ENCODE results near the gene C10orf71.

C10orf71 gene

DNA sequence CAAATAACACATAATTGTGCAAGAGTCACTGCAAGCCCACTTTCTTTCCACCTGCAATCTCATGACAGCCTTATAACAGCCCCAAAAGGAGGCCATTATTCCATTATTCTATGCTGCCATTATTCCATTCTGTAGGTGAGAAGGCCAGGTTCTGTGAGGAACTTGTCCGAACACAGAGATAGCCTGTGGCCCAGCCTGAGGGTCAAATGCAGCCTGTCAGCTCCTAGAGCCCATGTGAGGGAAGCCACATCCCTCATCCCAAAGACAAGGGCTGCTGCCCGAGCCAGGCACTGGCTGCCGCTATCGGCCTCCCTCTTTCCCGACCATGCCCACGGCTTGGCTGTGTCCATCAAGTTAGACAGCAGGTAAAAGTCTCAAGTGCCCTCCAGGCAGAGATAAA lies 24.1 kb upstream of the C10orf71 start:
- no peak for DNase-seq (ENCODE audit: low read depth)

- DNase-seq (ENCODE audit: low read depth), result no peak
Observed at GRCh38 chr10:49275896-49276295, 23.1 kb upstream of the C10orf71 start.

GRCh38 chr10:49276596-49276995 lies 22.4 kb upstream of the C10orf71 start:
- no peak for DNase-seq (ENCODE audit: low read depth)

GRCh38 chr10:49277973-49278372 lies 21.0 kb upstream of the C10orf71 start:
- DNase-seq (ENCODE audit: low read depth), result no peak

DNA sequence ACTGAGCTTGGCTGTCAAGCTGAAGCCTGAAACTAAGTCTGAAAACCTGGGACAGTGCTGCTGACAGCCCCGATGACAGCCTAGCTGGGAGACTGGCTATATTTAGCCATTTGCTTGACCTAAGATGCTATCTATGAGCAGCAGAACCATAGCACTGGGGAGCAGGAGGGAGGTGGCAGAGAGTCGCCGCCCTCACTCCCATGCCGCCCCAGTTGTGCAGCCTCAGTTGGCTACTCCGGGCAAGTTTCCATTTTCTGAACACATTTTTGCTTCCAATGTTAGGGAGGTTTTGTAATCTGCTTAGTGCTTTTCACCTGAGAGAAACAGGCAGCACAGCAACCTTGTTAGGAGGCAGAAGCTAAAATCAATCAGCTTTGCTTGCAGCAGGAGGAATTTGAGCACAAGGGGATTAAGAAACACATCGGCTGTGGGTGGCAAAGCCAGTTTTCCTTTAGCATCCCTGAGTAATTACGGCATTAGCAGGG lies 20.4 kb upstream of the C10orf71 start:
- DNase-seq (ENCODE audit: low read depth), result no peak

DNA sequence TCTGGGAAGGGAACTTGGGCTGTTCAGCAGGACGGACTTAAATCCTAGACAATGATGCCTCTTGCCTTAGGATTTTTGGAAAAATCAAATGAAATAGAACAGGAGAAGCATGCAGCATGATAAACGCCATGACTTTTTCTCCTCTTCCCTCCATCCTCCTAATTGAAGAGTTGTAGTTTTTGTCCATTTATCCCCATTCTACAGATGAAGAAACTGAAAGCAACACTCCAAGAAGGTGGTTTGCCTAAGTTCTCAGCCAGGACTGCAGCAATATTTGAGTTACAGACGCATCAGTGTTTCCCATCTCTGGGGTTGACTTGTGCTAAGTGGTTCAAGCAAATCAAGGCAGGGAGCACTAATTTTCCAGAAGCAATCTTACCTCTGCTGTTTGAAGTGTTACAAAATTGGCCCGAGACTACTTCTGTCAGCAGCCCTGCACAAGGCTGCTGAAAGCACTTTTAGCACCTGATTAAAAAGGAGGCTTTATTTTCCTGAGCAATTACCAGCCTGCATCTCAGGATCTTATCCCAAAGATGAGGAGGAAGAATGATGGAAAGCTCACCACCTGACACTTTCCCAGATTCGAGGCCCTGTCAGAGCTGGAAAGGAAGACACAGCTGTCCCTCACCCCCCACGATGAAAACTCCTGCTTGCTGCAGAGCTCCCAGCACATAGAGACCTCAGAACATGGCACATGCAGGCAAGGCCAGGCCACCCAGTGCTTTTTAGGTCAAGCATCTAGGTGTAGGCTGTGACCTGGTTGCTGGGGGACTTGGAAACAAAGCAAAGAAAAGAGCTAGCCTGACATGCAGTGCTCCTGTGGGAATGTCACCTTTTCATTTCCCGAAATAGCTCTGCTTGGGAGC lies 19.7 kb upstream of the C10orf71 start:
- no peak for DNase-seq (ENCODE audit: low read depth)

GRCh38 chr10:49280001-49280408 lies 19.0 kb upstream of the C10orf71 start:
- no peak for DNase-seq (ENCODE audit: low read depth)

GRCh38 chr10:49281461-49281860 lies 17.5 kb upstream of the C10orf71 start:
- DNase-seq (ENCODE audit: low read depth), result no peak

- DNase-seq (ENCODE audit: low read depth), result no peak
Observed at GRCh38 chr10:49282306-49282705, 16.7 kb upstream of the C10orf71 start.

DNA sequence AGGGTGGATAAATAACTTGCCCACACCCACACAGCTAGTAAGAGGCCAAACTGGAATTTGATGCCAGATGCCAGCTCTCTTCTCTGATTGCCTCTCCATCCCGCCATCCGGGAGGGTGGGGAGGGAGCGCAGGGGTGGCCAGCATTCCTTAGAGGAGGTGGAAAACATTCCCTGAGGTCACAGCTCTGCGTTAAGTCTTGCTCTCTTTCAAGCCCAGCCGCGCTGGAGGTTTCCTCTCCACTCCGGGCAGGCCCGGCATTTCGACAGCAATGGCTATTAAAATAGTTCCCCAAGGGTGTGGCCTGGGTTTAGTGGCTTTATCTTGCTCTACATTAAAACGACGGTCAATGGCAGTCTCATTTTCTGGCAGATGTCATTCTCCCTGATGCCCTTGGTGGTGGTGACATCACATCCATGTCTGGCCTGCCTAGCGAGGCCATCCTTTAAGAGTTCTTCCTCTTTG lies 16.1 kb upstream of the C10orf71 start:
- no peak for DNase-seq (ENCODE audit: low read depth)

- DNase-seq (ENCODE audit: low read depth), result no peak
Observed at GRCh38 chr10:49283491-49283890, 15.5 kb upstream of the C10orf71 start.

DNA sequence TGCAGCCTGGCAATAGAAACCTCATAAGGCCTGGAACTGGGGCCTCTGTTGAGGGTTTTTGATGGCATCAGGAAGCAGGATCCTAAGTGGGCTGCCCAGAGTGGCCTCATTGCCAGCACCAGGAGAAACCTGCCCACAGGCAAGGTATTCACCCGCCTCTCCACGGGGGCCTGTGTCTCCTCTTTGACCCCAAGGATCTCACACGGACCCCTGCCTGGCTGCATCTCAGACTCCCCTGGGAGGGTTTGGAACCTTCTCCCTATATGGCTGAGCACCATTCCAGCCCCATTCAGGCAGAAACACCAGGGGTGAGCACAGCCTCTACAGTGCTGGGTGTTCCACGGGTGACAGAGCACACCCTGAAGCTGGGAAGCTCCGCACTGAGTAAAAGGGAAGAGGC lies 14.6 kb upstream of the C10orf71 start:
- no peak for DNase-seq (ENCODE audit: low read depth)

DNA sequence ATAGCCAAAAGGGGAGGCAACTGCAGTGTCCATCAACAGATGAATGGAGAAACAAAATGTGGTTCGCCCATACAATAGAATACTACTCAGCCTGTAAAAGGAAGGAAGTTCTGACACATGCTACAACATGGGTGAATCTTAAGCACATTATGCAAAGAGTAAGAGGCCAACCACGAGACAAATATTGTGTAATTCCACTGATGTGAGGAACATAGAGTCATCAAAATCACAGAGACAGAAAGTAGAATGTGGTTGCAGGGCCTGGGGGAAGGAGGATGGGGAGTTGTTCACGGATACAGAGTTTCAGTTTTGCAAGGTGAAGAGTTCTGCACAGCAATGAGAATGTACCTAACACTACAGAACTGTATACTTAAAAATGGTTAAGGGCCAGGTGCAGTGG lies 13.7 kb upstream of the C10orf71 start:
- no peak for DNase-seq (ENCODE audit: low read depth)

- no peak for DNase-seq (ENCODE audit: low read depth)
Observed at GRCh38 chr10:49286686-49287085, 12.3 kb upstream of the C10orf71 start.

DNA sequence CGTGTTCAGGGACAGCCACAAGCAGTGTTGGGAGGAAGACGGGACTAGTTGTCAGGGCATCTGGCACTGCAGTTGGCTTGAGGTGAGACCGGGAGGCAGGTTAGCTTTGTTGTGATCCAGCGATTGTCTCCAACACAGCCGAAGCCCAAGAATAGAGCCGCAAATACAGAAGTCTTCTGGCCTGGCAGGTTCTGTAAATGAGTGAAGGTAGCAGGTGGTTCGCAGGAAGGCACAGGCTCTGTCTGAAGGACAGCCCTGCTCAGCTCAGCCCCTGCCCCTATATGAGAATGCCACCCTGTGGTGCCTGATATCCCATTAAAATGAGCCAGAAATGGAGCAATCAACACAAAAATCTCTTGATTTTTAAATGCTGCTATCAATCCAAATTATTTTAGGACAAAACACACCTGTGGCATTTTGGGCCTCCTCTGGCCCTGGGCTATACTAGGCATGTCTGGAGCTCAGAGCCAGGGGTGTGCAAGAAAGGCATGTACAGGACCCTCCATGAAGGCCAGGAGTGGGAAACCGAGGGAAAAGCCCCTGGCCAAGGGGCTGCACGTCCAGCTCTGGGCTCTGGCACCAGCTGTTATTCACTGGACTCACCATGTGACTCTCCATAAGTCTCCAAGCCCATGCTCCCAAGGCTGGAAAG lies 11.2 kb upstream of the C10orf71 start:
- no peak for DNase-seq (ENCODE audit: low read depth)

- DNase-seq (ENCODE audit: low read depth), result no peak
Observed at GRCh38 chr10:49288341-49289065, 10.5 kb upstream of the C10orf71 start.

DNA sequence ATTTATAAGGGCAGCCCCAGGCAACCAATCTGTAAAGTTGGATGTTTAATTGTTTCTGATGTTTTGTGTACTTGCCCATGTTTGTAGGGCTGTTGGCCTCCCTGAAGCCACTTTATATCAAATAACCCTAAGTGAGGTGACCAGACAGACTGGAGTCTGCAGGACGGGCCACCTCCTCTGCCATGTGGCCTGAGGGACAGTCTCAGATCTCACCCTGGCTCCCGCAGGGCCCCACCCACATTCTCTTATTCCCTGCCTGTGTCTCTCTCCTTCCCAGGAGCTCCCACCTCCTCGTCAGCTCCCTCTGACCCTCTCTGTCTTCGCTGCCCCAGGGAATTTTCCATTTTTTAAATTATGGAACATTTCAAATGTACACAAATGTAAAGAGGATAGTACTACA lies 9.5 kb upstream of the C10orf71 start:
- no peak for DNase-seq (ENCODE audit: low read depth)

DNA sequence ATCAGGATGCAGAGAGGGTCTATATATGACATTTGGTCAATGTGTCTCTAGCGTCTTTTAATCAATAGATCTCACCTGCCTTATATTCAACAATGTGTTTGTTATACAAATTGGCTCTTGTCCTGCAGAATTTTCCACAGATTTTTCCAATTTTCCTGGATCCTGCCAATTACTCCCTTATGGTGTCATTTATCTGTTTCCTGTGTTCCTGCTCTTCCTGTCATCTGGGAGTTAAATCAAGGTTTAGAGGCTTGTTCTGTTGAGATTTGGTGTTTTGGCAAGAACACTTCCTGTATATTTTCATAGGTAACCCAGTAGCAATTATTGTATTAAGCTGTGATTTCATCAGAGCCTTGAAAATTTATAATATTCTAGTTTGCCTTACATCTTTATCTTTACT lies 8.8 kb upstream of the C10orf71 start:
- DNase-seq (ENCODE audit: low read depth), result no peak

- no peak for DNase-seq (ENCODE audit: low read depth)
Observed at GRCh38 chr10:49290607-49291006, 8.4 kb upstream of the C10orf71 start.

- no peak for DNase-seq (ENCODE audit: low read depth)
Observed at GRCh38 chr10:49292565-49293207, 6.3 kb upstream of the C10orf71 start.

DNA sequence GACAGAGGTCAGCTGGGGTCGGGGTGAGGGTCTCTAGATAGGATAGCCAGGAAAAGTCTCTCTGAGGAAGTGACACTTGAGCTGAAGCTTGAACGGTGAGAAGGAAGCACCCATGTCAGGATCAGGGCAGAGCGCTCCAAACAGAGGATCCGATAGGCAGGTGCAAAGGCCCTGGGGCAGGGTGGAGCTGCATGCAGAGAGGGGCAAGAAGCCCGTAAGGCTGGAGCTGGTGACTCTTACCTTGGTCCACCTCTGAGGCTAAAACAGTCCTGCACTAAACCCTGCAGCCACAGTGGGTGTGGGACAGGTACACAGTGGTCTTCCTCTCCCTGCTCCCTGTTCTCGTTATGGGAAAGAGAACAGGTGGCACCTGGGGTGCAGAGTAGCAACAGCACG lies 5.8 kb upstream of the C10orf71 start:
- DNase-seq (ENCODE audit: low read depth), result no peak

- DNase-seq (ENCODE audit: low read depth), result no peak
Observed at GRCh38 chr10:49294731-49295130, 4.2 kb upstream of the C10orf71 start.

Measured in stimulated activated CD8-positive, alpha-beta memory T cell treated with anti-CD3 and anti-CD28 coated beads, Interleukin-15, amount 100 ng/mL, for 1 hour (primary cell).